Upper lobe of left lung (tissue), 4 donors: ENCODE measurements around the gene OSBPL9.

ENCODE experiments used
- EP300 ChIP-seq, 4 donors: sonication (generic); formaldehyde crosslinking; IDR thresholded peaks; one replicate each; pipeline ENCODE4 v1.5.1; 2017; ENCODE audit warnings: antibody characterized with exemption in 4 of 4, control low read depth in 2 of 4
- POLR2A ChIP-seq, 4 donors: fragments of 450-650 bp; IDR thresholded peaks; one replicate each; pipeline ENCODE4 v1.5.1; 2016 to 2017; ENCODE audit warnings: antibody characterized with exemption in 4 of 4, mild to moderate bottlenecking in 2 of 4
- POLR2AphosphoS5 ChIP-seq, 2 donors: sonication (generic); formaldehyde crosslinking; IDR thresholded peaks; one replicate each; pipeline ENCODE4 v1.5.1; 2017; ENCODE audit warnings: antibody characterized with exemption in 2 of 2
- TF ChIP-seq, protein P1 (sequence below), 6 experiments: fragments of 450-650 bp in 4 of 6; fragments of 200-600 bp in 2 of 6; sonication (generic) in 2 of 6; IDR thresholded peaks; one replicate each; pipeline ENCODE4 v1.5.1; 2016 to 2019; ENCODE audit warnings: antibody characterized with exemption in 6 of 6

- TF ChIP-seq EP300 (IDR thresholded peaks at IDR 0.05) (no peak), POLR2AphosphoS5 (IDR thresholded peaks at IDR 0.05) (no peak), POLR2A (IDR thresholded peaks at IDR 0.05) (no peak)
- TF ChIP-seq, protein P1, sequence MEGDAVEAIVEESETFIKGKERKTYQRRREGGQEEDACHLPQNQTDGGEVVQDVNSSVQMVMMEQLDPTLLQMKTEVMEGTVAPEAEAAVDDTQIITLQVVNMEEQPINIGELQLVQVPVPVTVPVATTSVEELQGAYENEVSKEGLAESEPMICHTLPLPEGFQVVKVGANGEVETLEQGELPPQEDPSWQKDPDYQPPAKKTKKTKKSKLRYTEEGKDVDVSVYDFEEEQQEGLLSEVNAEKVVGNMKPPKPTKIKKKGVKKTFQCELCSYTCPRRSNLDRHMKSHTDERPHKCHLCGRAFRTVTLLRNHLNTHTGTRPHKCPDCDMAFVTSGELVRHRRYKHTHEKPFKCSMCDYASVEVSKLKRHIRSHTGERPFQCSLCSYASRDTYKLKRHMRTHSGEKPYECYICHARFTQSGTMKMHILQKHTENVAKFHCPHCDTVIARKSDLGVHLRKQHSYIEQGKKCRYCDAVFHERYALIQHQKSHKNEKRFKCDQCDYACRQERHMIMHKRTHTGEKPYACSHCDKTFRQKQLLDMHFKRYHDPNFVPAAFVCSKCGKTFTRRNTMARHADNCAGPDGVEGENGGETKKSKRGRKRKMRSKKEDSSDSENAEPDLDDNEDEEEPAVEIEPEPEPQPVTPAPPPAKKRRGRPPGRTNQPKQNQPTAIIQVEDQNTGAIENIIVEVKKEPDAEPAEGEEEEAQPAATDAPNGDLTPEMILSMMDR (IDR thresholded peaks at IDR 0.05): no peak
Measured at GRCh38 chr1:51679435-51679834, 62.5 kb downstream of the OSBPL9 start.
